ENCODE measurements around the gene MET.
"Not testable (repeated sequence)": the region's sequence is repeated elsewhere in the genome, so short reads cannot be mapped to it uniquely, and the experiment has no call there.

Gene MET

DNA sequence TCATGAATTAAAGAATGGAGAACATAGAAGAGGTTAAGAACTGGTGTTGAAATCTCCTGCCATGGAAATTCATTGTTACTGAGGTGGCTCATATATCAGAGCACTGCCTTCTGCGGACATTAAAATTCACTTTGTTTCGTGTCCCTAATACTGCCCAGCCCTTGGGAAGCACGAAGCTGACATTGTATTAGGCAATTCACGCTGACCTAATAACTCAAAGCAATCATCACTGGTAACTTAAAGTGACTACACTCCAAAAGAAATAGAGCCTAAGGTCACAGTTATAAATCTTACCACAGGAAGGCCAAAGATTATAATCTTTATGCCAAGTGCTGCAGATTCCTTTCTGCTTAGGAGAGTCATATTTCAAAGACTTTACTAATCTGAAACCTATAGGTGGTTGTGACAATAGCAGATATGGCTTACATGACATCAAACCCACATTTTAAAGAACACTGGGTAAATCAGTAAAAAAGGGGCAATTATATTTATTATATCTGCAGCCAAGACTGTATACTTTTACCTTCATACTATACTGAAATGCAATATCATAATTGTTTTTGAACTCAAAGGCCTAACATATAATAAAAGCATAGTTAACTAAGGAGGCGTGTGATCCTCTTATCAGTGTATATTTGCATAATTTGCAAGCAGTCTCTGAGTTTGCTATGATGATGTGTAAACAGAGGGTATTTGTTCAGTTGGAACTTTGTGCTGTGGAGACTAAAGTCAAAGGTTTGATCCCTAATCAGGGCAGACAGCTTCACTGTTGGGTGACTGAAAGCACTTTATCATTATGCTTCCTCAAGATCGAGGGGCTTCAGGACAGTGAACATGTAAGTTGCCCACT lies 138.5 kb downstream of the MET start:
- no peak for TF ChIP-seq JUND (IDR thresholded peaks at IDR 0.05; ENCODE audit: low read depth)
- DNase-seq (ENCODE audit: low read depth in 1 of 2, low spot score in 1 of 2): no peak
- in situ Hi-C loops (cut with HindIII; ENCODE audit: low pct_unique_long_range_greater_than_20kb, low sequenced_read_pairs): no loop called here

DNA sequence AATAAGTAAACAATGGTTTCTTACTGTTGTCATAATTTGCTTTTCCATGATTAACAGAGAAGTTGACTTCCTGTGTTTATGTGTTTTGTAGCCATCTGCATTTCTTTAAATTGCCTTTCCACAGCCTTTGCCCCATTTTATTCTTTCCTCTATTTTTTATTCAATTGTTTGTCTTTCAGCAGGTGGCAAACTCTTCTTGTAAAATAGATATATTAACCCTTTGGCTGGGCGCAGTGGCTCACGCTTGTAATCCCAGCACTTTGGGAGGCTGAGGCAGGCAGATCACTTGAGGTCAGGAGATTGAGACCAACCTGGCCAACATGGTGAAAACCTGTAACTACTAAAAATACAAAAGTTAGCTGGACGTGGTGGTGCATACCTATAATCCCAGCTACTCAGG lies 139.8 kb downstream of the MET start:
- in situ Hi-C loops (cut with HindIII; ENCODE audit: low pct_unique_long_range_greater_than_20kb, low sequenced_read_pairs): no loop called here
- TF ChIP-seq JUND (IDR thresholded peaks at IDR 0.05; ENCODE audit: low read depth): no peak
- no peak for DNase-seq (ENCODE audit: low read depth in 1 of 2, low spot score in 1 of 2)

DNA sequence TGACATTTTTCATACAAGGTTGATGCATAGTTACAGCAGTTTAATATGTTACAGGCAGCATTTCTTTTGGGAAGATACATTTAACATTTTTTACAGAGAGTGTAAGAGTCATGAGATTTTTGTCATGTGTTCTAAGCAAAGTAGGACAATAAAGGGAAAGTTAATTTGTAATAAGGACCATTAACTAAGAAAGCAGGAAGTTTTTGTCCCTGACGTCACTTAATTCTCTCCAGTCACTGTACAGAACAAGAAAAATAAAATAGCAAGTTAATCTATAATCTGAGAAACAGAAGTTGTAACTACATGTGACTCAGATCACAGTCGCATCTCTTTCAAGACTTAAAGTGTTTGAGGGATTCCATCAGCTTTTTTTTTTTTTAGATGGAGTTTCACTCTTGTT lies 140.9 kb downstream of the MET start:
- no peak for TF ChIP-seq JUND (IDR thresholded peaks at IDR 0.05; ENCODE audit: low read depth)
- no peak for DNase-seq (ENCODE audit: low read depth in 1 of 2, low spot score in 1 of 2)
- in situ Hi-C loops (cut with HindIII; ENCODE audit: low pct_unique_long_range_greater_than_20kb, low sequenced_read_pairs): no loop called here

DNA sequence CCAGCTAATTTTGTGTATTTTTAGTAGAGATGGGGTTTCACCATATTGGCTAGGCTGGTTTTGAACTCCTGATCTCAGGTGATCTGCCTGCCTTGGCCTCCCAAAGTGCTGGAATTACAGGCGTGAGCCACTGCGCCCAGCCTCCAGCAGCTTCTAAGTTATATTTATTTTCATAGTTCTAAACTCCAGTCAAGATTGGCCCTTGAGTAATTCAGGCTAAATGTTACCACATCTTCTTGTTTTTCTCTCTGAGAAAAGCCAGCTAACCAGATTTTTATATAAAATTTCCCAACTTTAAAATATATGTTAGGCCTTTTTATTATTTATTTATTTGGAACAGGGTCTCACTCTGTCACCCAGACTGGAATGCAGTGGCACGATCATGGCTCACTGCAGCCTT lies 141.4 kb downstream of the MET start:
- in situ Hi-C loops (cut with HindIII; ENCODE audit: low pct_unique_long_range_greater_than_20kb, low sequenced_read_pairs); DNase-seq (ENCODE audit: low read depth in 1 of 2, low spot score in 1 of 2): not testable (repeated sequence)

DNA sequence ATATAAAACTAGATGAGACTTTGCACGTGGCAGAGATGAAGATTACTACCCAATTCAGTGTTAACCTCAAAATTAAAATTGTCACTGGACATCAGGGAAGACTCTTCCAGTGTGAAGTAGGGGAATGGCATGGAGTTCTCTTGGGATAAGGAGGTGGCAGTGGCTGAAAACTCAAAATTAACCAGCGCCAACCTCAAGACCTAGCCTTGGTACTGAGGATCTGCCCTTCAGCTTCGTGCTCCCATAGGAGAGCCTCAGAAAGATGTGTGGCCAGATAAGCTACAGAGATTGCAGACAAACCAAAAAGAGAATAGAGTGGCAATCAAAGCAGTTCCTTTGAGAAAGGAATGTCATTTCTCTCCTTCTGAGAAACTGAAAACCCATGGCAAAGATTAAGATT lies 143.0 kb downstream of the MET start:
- no peak for DNase-seq (ENCODE audit: low read depth in 1 of 2, low spot score in 1 of 2)
- in situ Hi-C loops (cut with HindIII; ENCODE audit: low pct_unique_long_range_greater_than_20kb, low sequenced_read_pairs): no loop called here
- TF ChIP-seq JUND (IDR thresholded peaks at IDR 0.05; ENCODE audit: low read depth): no peak

DNA sequence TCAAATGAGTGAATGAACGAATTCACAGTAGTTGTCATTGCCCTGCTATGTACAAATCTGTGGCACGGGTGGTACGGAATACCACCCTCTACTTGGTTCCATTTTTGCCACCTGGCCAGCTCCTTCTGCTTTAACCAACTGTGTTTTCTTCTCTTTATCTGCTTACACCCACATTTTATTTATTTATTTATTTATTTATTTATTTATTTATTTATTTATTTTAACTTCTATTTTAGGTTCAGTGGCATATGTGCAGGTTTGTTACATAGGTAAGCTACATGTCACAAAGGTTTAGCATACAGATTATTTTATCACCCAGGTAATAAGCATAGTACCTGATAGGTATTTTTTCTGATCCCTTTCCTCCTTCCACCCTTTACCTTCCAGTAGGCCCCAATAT lies 148.2 kb downstream of the MET start:
- no peak for DNase-seq (ENCODE audit: low read depth in 1 of 2, low spot score in 1 of 2)
- in situ Hi-C loops (cut with HindIII; ENCODE audit: low pct_unique_long_range_greater_than_20kb, low sequenced_read_pairs): no loop called here
- no peak for TF ChIP-seq JUND (IDR thresholded peaks at IDR 0.05; ENCODE audit: low read depth)

DNA sequence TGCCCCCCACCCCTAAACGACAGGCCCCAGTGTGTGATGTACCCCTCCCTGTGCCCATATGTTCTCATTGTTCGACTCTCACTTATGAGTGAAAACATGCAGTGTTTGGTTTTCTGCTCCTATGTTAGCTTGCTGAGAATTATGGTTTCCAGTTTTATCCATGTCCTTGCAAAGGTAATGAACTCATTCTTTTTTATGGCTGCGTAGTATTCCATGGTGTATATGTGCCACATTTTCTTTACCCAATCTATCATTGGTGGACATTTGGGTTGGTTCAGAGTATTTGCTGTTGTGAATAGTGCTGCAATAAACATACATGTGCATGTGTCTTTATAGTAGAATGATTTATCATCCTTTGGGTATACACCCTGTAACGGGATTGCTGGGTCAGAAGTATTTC lies 149.7 kb downstream of the MET start:
- DNase-seq (ENCODE audit: low read depth in 1 of 2, low spot score in 1 of 2); in situ Hi-C loops (cut with HindIII; ENCODE audit: low pct_unique_long_range_greater_than_20kb, low sequenced_read_pairs): not testable (repeated sequence)

DNA sequence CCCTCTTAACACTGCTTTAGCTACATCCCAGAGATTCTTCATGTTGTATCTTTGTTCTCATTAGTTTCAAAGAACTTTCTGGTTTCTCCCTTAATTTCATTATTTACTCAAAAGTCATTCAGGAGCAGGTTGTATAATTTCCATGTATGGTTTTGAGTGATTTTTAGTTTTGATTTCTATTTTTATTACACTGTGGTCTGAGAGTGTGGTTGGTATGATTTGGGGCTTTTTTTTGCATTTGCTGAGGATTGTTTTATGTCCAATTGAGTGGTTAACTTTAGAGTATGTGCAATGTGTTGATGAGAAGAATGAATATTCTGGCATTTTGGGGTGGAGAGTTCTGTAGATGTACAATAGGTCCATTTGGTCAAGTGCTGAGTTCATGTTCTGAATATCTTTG lies 152.5 kb downstream of the MET start:
- in situ Hi-C loops (cut with HindIII; ENCODE audit: low pct_unique_long_range_greater_than_20kb, low sequenced_read_pairs): no loop called here
- DNase-seq (ENCODE audit: low read depth in 1 of 2, low spot score in 1 of 2): no peak
- TF ChIP-seq JUND (IDR thresholded peaks at IDR 0.05; ENCODE audit: low read depth): no peak

DNA sequence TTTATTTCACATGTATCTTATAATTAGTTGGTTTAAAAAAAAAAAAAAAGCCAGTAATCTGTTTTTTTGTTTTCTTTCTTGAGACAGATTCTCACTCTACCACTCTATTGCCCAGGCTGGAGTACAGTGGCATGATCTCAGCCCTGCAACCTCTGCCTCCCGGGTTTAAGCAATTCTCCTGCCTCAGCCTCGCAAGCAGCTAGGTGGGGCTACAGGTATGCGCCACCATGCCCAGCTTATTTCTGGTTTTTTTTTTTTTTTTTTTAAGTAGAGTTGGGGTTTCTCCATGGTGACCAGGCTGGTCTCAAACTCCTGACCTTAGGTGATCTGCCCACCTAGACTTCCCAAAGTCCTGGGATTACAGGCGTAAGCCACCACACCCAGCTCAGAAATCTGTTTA lies 156.3 kb downstream of the MET start:
- no peak for DNase-seq (ENCODE audit: low read depth in 1 of 2, low spot score in 1 of 2)
- in situ Hi-C loops (cut with HindIII; ENCODE audit: low pct_unique_long_range_greater_than_20kb, low sequenced_read_pairs): no loop called here
- TF ChIP-seq JUND (IDR thresholded peaks at IDR 0.05; ENCODE audit: low read depth): no peak

DNA sequence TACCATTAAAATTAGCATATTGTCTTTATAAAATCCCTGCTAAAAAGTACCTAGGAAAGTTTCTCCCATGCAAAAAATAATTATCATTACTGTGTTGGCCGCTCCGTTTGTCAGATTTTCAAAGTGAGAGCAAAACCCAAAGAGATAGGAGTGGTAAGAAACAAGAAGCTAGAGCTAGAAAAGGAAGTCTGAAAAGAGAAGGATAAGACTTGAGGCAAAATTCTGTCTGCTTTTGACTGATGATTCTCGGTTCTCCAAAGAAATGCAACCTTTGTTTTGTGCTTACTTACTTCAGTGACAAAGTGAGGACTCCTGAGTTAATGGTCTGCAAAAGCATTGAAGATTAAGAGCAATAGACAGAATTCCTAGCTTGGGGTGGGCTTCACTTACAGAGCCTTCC lies 157.0 kb downstream of the MET start:
- in situ Hi-C loops (cut with HindIII; ENCODE audit: low pct_unique_long_range_greater_than_20kb, low sequenced_read_pairs): no loop called here
- no peak for TF ChIP-seq JUND (IDR thresholded peaks at IDR 0.05; ENCODE audit: low read depth)
- no peak for DNase-seq (ENCODE audit: low read depth in 1 of 2, low spot score in 1 of 2)

DNA sequence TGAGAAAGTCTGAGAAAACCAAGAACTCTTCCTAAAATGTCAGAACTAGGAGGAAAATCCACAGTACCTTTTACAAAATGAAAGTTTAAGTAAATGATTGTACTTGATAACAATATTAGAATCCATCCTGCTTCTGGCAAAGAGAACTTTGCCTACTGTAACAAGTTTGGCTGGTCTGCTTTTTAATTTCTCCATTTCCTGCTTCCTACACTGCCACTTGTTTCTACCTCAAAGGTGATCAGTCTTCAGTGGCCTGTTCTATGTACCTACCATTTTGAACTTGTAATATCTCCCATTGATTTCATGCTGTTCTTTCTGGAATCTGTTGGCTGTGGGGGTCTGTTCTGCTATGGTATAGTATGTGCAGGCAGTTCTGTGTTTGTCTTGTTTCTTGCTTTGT lies 157.5 kb downstream of the MET start:
- in situ Hi-C loops (cut with HindIII; ENCODE audit: low pct_unique_long_range_greater_than_20kb, low sequenced_read_pairs): no loop called here
- DNase-seq (ENCODE audit: low read depth in 1 of 2, low spot score in 1 of 2): no peak
- no peak for TF ChIP-seq JUND (IDR thresholded peaks at IDR 0.05; ENCODE audit: low read depth)

DNA sequence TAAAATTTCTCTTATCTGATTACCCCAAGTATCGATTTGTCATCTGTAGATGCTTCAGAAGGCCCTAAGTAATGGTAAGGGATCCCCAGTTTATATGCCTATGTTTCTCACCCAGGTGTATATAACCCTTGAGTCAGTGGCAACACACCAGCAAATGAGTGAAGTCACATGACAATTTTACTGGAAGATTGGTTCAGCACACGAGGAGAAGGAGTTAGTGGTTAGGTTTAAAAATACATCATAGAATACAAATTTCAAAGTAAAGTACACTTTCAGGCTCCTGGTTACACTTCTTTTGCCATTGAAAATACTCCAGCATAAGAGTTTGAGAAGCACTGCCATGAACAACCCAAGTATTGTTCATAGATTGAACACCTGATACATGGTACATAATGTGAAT lies 160.7 kb downstream of the MET start:
- in situ Hi-C loops (cut with HindIII; ENCODE audit: low pct_unique_long_range_greater_than_20kb, low sequenced_read_pairs): no loop called here
- TF ChIP-seq JUND (IDR thresholded peaks at IDR 0.05; ENCODE audit: low read depth): no peak
- DNase-seq (ENCODE audit: low read depth in 1 of 2, low spot score in 1 of 2): no peak

DNA sequence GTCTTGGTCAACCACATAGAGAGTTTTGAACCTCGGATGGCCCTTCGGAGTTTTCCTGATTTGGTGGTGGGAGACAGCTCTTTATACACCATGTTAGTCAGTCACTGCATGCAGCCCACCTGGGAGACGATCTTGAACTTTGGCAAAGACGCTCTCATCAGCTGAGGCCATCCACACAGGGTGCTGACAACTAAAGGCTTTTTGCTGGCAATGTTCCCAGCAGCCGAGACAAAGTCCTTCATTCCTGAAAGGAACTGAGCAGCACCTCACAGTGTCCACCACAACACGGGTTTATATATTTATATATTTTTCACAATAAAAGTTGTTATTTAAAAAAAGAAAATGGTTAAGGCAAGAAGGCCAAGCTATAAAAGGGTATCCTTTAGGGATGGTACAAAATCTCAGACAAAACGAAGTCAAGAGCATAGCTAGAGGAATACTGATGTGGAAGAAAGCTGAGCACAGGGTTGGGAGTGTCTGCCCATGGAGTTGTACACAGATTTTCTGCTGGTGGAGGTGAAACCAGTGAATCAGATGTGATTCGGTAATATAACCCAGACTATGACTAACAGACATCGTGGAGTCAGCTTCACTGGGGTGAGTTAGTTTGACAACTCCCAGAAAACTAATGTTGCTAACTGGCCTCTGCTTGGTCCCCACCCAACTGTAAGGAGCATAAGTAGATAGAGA lies 163.0 kb downstream of the MET start:
- no peak for TF ChIP-seq JUND (IDR thresholded peaks at IDR 0.05; ENCODE audit: low read depth)
- in situ Hi-C loops (cut with HindIII; ENCODE audit: low pct_unique_long_range_greater_than_20kb, low sequenced_read_pairs): no loop called here
- DNase-seq (ENCODE audit: low read depth in 1 of 2, low spot score in 1 of 2): no peak

DNA sequence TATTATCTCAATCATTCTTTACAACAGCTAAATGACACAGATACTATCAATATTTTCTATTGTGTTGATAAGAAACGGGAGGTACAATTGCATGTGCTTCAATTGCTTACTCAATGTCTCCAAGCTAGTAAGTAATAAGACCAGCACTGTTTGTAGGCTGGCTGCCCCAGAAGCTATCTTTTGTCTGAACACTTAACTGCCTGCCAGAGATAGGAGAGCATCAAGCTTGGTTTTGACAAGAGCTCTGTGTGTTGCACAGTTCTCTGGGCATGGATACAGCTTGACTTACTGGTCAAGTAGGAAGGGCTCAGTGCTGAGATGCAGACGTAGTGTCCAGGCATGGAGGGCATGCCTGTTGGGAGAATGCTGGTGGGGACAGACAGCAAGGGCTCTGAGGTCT lies 164.1 kb downstream of the MET start:
- TF ChIP-seq JUND (IDR thresholded peaks at IDR 0.05; ENCODE audit: low read depth): no peak
- no peak for DNase-seq (ENCODE audit: low read depth in 1 of 2, low spot score in 1 of 2)
- in situ Hi-C loops (cut with HindIII; ENCODE audit: low pct_unique_long_range_greater_than_20kb, low sequenced_read_pairs): no loop called here

Data from T47D (cell line).